ENCODE measurements around the gene DVL2.

Gene DVL2

DNA sequence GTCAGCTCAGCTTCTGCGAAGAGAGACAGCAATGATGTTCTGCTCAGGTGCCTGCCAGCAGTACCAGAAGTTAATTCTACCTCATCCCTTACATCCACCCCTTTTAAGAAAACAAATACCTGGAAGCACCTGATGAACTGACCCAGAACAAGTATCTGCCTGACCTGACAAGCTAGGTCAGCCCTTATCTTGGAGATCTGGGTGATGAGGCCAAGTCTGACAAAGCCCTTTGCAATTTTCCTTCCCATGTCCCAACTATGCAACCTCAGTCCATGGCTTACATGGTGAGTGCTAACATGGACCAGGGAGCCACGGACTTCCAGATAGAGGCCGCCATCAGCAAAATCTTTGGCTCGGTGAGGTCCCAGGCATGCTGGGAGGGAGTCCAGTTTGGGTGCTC is 10.9 kb downstream of the DVL2 start:
- Histone ChIP-seq H3K27ac (ENCODE audit: insufficient read depth in 1 of 2, low read depth in 1 of 2, low read length in 2 of 2, poor library complexity in 1 of 2, severe bottlenecking in 2 of 2) (no peak overlapping the region), H3K36me3 (ENCODE audit: control insufficient read depth in 4 of 4, insufficient read depth in 4 of 4, low read length in 3 of 4) (peaks cover 13 to 73% (median 54%) of the 10 kb centered on the region in 4 experiments), H3K9me3 (ENCODE audit: control extremely low read depth in 1 of 5, control insufficient read depth in 4 of 5, insufficient read depth in 2 of 5, low read depth in 1 of 5, low read length in 4 of 5) (no peaks in the 10 kb centered on the region), H3K4me1 (ENCODE audit: control extremely low read depth in 1 of 4, control insufficient read depth in 4 of 4, insufficient read depth in 4 of 4, low read length in 3 of 4) (peaks cover 0 to 31% (median 28%) of the 10 kb centered on the region in 4 experiments), H3K27me3 (replicated peaks in 2 of 5; ENCODE audit: control insufficient read depth in 4 of 5, insufficient read depth in 5 of 5, low read length in 4 of 5) (no peaks in the 10 kb centered on the region), H3K4me3 (ENCODE audit: control insufficient read depth in 1 of 7, extremely low read depth in 1 of 7, insufficient read depth in 4 of 7, low read depth in 2 of 7, low read length in 6 of 7) (no peak overlapping the region)
- POLR2A ChIA-PET: no interaction called here
- DNase-seq: no peak
- CTCF ChIA-PET: interaction anchor here (1.2 to 4.9 kb wide), 3 partner anchors 9 to 73 kb away, joined by 3 to 39 read pairs (median 8); no protein-coding TSS in a partner anchor
- WGBS (ENCODE audit: insufficient coverage): 100% methylated on average over 4 of the region's 4 CpGs

- no peak overlapping the region for H3K27ac ChIP-seq (ENCODE audit: insufficient read depth in 1 of 2, low read depth in 1 of 2, low read length in 2 of 2, poor library complexity in 1 of 2, severe bottlenecking in 2 of 2)
- ChIA-PET POLR2A (no interaction called here), CTCF (interaction anchor here (1.1 to 5.3 kb wide), 4 partner anchors 11 to 73 kb away, joined by 3 to 75 read pairs (median 24); partner anchors contain the start of gene DVL2)
- peaks cover 10 to 69% (median 52%) of the 10 kb centered on the region in 4 experiments for H3K36me3 ChIP-seq (ENCODE audit: control insufficient read depth in 4 of 4, insufficient read depth in 4 of 4, low read length in 3 of 4)
- 92% methylated on average over 5 of the region's 7 CpGs for WGBS (ENCODE audit: insufficient coverage)
- no peak overlapping the region for H3K4me3 ChIP-seq (ENCODE audit: control insufficient read depth in 1 of 7, extremely low read depth in 1 of 7, insufficient read depth in 4 of 7, low read depth in 2 of 7, low read length in 6 of 7)
- H3K9me3 ChIP-seq (ENCODE audit: control extremely low read depth in 1 of 5, control insufficient read depth in 4 of 5, insufficient read depth in 2 of 5, low read depth in 1 of 5, low read length in 4 of 5): no peaks in the 10 kb centered on the region
- peaks cover 0 to 35% (median 32%) of the 10 kb centered on the region in 4 experiments for H3K4me1 ChIP-seq (ENCODE audit: control extremely low read depth in 1 of 4, control insufficient read depth in 4 of 4, insufficient read depth in 4 of 4, low read length in 3 of 4)
- no peak for DNase-seq
- H3K27me3 ChIP-seq (replicated peaks in 2 of 5; ENCODE audit: control insufficient read depth in 4 of 5, insufficient read depth in 5 of 5, low read length in 4 of 5): no peaks in the 10 kb centered on the region
These were observed 11.4 kb downstream of the DVL2 start for GRCh38 chr17:7222972-7223292.

DNA sequence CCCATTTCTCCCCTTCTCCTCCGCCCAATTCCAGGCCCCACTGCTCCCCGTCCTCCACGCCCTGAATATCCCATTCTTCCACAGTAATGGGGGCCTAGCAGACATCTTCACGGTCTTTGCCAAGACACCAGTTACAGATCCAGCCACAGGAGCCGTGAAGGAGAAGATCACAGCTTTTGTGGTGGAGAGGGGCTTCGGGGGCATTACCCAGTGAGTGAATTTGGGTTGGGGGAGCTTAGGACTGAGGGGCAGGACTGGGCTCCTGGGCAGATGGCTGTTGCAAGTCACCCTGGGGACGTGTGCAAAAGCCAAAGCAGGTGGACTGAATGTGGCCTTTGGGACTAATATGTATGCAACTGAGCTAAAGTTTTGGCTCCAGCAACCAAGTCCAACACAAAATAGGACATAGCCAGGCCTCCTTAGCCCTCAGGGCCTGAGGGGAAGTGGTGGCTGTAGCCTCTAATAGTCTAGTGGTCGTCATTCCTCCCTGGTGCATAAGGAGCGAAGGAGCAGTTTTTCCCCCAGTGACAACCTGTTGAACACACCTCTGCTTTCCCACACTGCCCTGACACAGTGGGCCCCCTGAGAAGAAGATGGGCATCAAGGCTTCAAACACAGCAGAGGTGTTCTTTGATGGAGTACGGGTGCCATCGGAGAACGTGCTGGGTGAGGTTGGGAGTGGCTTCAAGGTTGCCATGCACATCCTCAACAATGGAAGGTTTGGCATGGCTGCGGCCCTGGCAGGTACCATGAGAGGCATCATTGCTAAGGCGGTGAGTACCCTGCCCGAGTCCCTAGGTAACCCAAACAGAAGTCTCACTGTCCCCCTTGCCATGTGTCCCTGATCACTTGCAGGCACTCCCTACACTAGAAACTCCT is 12.0 kb downstream of the DVL2 start:
- Histone ChIP-seq H3K9me3 (ENCODE audit: control extremely low read depth in 1 of 5, control insufficient read depth in 4 of 5, insufficient read depth in 2 of 5, low read depth in 1 of 5, low read length in 4 of 5) (no peaks in the 10 kb centered on the region), H3K27ac (ENCODE audit: insufficient read depth in 1 of 2, low read depth in 1 of 2, low read length in 2 of 2, poor library complexity in 1 of 2, severe bottlenecking in 2 of 2) (no peak overlapping the region), H3K4me1 (ENCODE audit: control extremely low read depth in 1 of 4, control insufficient read depth in 4 of 4, insufficient read depth in 4 of 4, low read length in 3 of 4) (peaks cover 0 to 40% (median 36%) of the 10 kb centered on the region in 4 experiments), H3K27me3 (replicated peaks in 2 of 5; ENCODE audit: control insufficient read depth in 4 of 5, insufficient read depth in 5 of 5, low read length in 4 of 5) (no peaks in the 10 kb centered on the region), H3K4me3 (ENCODE audit: control insufficient read depth in 1 of 7, extremely low read depth in 1 of 7, insufficient read depth in 4 of 7, low read depth in 2 of 7, low read length in 6 of 7) (no peak overlapping the region), H3K36me3 (ENCODE audit: control insufficient read depth in 4 of 4, insufficient read depth in 4 of 4, low read length in 3 of 4) (peaks cover 10 to 63% (median 49%) of the 10 kb centered on the region in 4 experiments)
- POLR2A ChIA-PET: interaction anchor here (1.3 kb wide), 1 partner anchor 12 kb away, joined by 3 read pairs; the partner anchor contains the start of gene DVL2
- CTCF ChIA-PET: interaction anchor here (1.1 to 5.3 kb wide), 5 partner anchors 11 to 123 kb away, joined by 3 to 75 read pairs (median 8); partner anchors contain the start of gene DVL2
- WGBS (ENCODE audit: insufficient coverage): 99% methylated on average over 13 of the region's 15 CpGs
- no peak for DNase-seq

- H3K4me3 ChIP-seq (ENCODE audit: control insufficient read depth in 1 of 7, extremely low read depth in 1 of 7, insufficient read depth in 4 of 7, low read depth in 2 of 7, low read length in 6 of 7): peak overlapping the region in 1 of 7 experiments; percentile 89
- H3K4me1 ChIP-seq (ENCODE audit: control extremely low read depth in 1 of 4, control insufficient read depth in 4 of 4, insufficient read depth in 4 of 4, low read length in 3 of 4): peaks cover 0 to 45% (median 41%) of the 10 kb centered on the region in 4 experiments
These were observed 12.8 kb downstream of the DVL2 start for GRCh38 chr17:7221278-7222092.

DNA sequence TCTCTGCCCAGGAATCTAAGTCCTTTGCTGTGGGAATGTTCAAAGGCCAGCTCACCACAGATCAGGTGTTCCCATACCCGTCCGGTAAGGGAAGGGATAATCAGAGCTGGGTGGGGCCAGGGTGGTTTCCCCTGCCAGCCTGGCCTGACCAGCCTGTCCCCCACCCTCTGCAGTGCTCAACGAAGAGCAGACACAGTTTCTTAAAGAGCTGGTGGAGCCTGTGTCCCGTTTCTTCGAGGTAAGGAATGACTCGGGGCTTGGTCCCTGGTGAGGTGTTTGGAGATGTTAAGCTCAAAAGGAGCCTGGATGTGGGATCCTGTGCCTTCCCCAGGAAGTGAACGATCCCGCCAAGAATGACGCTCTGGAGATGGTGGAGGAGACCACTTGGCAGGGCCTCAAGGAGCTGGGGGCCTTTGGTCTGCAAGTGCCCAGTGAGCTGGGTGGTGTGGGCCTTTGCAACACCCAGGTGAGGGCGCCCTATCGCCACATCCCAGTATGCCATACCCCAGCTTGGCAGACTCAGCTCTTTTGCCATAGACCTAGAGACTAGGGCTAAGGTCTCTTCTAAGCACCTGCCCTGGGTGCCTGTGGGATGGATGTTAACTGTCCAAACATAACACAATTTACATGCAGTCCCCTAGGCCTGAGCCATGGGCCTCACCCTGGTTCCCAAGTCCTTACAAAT is 13.6 kb downstream of the DVL2 start:
- WGBS (ENCODE audit: insufficient coverage): 23% methylated on average over 9 of the region's 11 CpGs
- peak; percentile 70 to 81 (median 80) for DNase-seq
- Histone ChIP-seq H3K9me3 (ENCODE audit: control extremely low read depth in 1 of 5, control insufficient read depth in 4 of 5, insufficient read depth in 2 of 5, low read depth in 1 of 5, low read length in 4 of 5) (no peaks in the 10 kb centered on the region), H3K27ac (ENCODE audit: insufficient read depth in 1 of 2, low read depth in 1 of 2, low read length in 2 of 2, poor library complexity in 1 of 2, severe bottlenecking in 2 of 2) (peak overlapping the region; percentile 58 to 76), H3K36me3 (ENCODE audit: control insufficient read depth in 4 of 4, insufficient read depth in 4 of 4, low read length in 3 of 4) (peaks cover 4 to 47% (median 41%) of the 10 kb centered on the region in 4 experiments), H3K4me1 (ENCODE audit: control extremely low read depth in 1 of 4, control insufficient read depth in 4 of 4, insufficient read depth in 4 of 4, low read length in 3 of 4) (peaks cover 0 to 52% (median 49%) of the 10 kb centered on the region in 4 experiments), H3K27me3 (replicated peaks in 2 of 5; ENCODE audit: control insufficient read depth in 4 of 5, insufficient read depth in 5 of 5, low read length in 4 of 5) (no peaks in the 10 kb centered on the region), H3K4me3 (ENCODE audit: control insufficient read depth in 1 of 7, extremely low read depth in 1 of 7, insufficient read depth in 4 of 7, low read depth in 2 of 7, low read length in 6 of 7) (peak overlapping the region; percentile 79 to 94 (median 87))
- ChIA-PET POLR2A (interaction anchor here (0.6 to 2.9 kb wide), 7 partner anchors 14 to 791 kb away, joined by 3 to 21 read pairs (median 4); partner anchors contain the start of genes ACAP1, DVL2 and PHF23), CTCF (interaction anchor here (0.7 to 5.3 kb wide), 22 partner anchors 8 to 177 kb away, joined by 3 to 75 read pairs (median 4); partner anchors contain the start of genes ACAP1, ASGR1, DVL2 and GABARAP)

More at GRCh38 chr17:7221278-7222092, 12.8 kb downstream of the DVL2 start:
- ChIA-PET POLR2A (interaction anchor here (0.6 to 2.9 kb wide), 6 partner anchors 13 to 115 kb away, joined by 3 to 21 read pairs (median 4); partner anchors contain the start of genes ACAP1, DVL2 and PHF23), CTCF (interaction anchor here (0.7 to 5.3 kb wide), 21 partner anchors 9 to 177 kb away, joined by 3 to 75 read pairs (median 4); partner anchors contain the start of genes ACAP1, ASGR1, DVL2 and GABARAP)
- Histone ChIP-seq H3K9me3 (ENCODE audit: control extremely low read depth in 1 of 5, control insufficient read depth in 4 of 5, insufficient read depth in 2 of 5, low read depth in 1 of 5, low read length in 4 of 5) (no peaks in the 10 kb centered on the region), H3K27me3 (replicated peaks in 2 of 5; ENCODE audit: control insufficient read depth in 4 of 5, insufficient read depth in 5 of 5, low read length in 4 of 5) (no peaks in the 10 kb centered on the region), H3K36me3 (ENCODE audit: control insufficient read depth in 4 of 4, insufficient read depth in 4 of 4, low read length in 3 of 4) (peaks cover 4 to 54% (median 44%) of the 10 kb centered on the region in 4 experiments), H3K27ac (ENCODE audit: insufficient read depth in 1 of 2, low read depth in 1 of 2, low read length in 2 of 2, poor library complexity in 1 of 2, severe bottlenecking in 2 of 2) (no peak overlapping the region)
- DNase-seq: no peak
- 93% methylated on average over 10 of the region's 10 CpGs for WGBS (ENCODE audit: insufficient coverage)

Data from common myeloid progenitor, CD34-positive (primary cell).